Mesenteric fat pad (tissue), 1 donor: ENCODE results near the gene TAAR1. TPM values are rescaled to one million over a fixed set of nuclear protein-coding genes. Genes with fewer than 3 reads are reported as not detected.
"Not testable (repeated sequence)": the region's sequence is repeated elsewhere in the genome, so short reads cannot be mapped to it uniquely, and the experiment has no call there.

Experiments
- DNase-seq: peaks from one replicate; pipeline ENCODE4 v3.0.0-alpha.2; 2020; ENCODE audit warnings: low spot score
- long read RNA-seq: library from polyadenylated mRNA; unstranded; transcript quantifications from one replicate; pipeline ENCODE4 v2.0.0, GENCODE V29; 2020
- total RNA-seq: library from RNA; stranded (reverse); fragmentation: NEBNext Ultra II Directional; extraction: Animal tissue kit (Norgen Biotek cat#: 25700); gene quantifications from one replicate; pipeline ENCODE4 v1.2.1, GENCODE V29; 2021
- donor health status: DM: yes; HTN: yes; CAD: no.

The TAAR1 gene, protein sequence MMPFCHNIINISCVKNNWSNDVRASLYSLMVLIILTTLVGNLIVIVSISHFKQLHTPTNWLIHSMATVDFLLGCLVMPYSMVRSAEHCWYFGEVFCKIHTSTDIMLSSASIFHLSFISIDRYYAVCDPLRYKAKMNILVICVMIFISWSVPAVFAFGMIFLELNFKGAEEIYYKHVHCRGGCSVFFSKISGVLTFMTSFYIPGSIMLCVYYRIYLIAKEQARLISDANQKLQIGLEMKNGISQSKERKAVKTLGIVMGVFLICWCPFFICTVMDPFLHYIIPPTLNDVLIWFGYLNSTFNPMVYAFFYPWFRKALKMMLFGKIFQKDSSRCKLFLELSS
- total RNA-seq, result not detected
- long read RNA-seq, result 0 reads

DNA sequence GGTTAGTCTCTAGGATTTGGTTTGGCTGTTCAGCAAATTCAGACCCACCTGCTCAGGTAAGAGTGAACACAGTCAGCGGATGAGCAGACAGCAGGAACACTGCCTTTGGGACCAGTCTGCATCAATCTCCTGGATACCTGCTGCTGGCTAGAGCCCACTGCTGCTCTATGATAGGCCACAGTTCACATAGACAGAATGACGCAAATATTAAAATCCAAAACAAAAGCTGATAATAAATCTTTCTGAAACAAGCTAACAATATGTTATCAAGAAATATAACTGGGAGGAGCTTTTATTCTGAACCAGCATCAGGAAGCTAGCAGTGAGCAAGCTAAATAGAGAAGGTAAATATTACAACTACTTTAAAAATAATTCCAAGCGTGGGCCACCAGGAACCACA, at the start of gene TAAR1:
Gene TAAR1 (minus strand): TSS at position 101 of the 400 bp plus-strand sequence. CDS start 13,179 bp downstream, outside the sequence.
- no peak for DNase-seq

DNA sequence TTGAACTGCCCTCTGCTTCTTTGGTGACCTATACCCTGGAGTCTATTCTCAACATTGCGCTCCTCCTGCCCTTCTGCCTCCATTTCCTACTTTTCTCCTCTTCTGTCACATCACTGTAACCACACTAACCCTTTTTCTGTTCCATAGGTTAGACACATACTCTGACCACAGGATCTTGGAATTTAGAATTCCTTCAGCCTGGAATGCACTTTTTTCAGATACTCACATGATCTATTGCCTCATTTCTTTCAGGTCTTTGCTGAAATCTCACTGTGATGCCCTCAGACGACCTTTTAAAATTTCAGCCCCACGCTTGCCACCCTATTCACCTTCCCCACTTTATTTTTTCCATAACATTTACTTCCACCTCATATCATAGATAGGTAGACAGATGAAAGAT, 49.8 kb upstream of the TAAR1 start:
- no peak for DNase-seq

GRCh38 chr6:132708002-132708401, 49.0 kb upstream of the TAAR1 start:
- no peak for DNase-seq

GRCh38 chr6:132706756-132707155, 47.8 kb upstream of the TAAR1 start:
- DNase-seq, result not testable (repeated sequence)

DNA sequence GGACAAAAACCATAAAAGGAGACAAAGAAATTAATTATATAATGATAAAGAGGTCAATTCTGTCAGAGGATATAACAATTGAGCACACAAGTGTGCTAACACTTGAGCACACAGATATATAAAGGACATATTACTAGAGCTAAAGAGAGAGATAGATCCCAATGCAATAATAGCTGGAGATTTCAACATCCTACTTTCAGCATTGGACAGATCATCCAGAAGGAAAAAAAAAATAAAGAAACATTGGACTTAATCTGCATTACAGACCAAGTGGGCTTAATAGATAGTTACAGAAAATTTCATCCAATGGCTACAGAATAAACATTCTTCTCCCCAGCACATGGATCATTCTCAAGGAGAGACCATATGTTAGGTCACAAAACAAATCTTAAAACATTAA, 45.0 kb upstream of the TAAR1 start:
- DNase-seq, result no peak

- DNase-seq, result no peak
These were observed 39.6 kb upstream of the TAAR1 start for GRCh38 chr6:132698608-132699007.

DNA sequence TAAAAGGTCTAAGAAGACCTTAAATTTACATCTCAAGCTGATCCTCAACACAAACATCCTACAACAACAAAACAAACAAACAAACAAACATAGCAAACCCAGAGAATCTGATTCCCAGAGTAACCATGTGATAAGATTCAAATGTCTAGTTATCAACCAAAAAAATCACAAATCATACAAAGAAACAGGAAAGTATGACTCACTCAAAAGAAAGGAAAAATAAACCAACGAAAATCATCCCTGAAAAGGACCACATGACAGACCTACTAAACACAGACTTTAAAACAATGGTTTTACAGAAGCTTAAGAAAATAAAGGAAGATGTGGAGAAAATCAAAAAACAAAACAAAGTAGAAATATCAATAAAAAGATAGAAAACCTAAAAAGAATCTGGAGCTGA, 36.8 kb upstream of the TAAR1 start:
- no peak for DNase-seq

- no peak for DNase-seq
These were observed 34.5 kb upstream of the TAAR1 start for GRCh38 chr6:132693478-132693877.

DNA sequence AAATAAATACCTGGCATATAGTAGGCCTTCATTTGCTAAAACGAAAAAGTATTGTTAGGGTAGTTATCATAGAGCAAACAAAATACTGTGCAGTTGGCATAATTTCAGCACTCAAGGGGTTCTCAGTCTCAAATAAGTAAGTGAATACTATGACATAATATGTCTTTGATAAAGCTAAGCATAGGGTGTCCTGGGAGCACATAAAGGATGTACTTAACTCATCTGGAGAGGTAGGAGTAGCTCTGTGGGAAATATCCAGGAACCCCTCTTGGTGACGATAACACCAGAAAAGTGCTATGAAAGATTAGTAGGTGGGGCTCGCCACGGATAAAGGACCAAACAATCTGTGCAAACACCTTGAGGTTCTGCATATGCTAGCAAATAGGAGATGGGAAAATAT, 31.7 kb upstream of the TAAR1 start:
- no peak for DNase-seq

- no peak for DNase-seq
These were observed 28.3 kb upstream of the TAAR1 start for GRCh38 chr6:132687306-132687705.

GRCh38 chr6:132686531-132686930, 27.5 kb upstream of the TAAR1 start:
- DNase-seq, result no peak

DNA sequence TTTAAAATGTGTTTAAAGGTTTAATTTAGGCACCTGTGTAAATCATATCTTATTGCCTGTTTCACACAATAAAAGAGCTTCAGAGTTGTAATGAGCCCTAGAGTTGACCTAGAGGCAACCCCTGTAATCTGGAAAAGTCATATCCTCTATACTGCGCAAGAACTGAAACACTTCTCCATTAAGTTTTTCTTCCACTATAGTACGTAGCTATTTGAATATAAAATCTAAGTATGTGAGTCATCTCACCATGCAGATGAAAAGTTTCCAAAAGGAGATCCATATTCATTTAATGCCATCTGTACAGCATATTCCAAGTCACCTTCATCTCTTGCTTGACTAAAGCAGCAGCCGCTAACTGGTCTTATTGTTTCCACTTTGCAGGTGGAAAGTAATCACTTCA, 26.0 kb upstream of the TAAR1 start:
- no peak for DNase-seq

DNA sequence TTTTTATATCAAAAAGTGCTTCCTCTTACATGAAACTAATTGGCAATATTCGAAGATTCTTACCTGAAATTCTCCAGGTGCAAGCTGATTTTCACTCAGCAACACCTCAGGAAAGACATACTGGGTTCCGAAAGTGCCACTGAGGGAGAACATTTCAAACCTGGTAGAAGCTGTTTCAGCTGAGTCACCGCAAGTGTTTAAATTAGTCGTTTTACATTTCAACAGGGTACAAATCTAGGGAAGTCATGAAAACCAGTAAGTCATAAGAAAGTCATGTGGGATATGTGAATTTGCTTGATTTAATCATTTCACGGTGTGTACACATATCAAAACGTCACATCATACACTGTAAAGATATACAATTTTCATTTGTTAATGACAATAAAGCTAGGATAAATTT, 25.3 kb upstream of the TAAR1 start:
- no peak for DNase-seq

GRCh38 chr6:132683543-132683942, 24.6 kb upstream of the TAAR1 start:
- DNase-seq, result no peak

DNA sequence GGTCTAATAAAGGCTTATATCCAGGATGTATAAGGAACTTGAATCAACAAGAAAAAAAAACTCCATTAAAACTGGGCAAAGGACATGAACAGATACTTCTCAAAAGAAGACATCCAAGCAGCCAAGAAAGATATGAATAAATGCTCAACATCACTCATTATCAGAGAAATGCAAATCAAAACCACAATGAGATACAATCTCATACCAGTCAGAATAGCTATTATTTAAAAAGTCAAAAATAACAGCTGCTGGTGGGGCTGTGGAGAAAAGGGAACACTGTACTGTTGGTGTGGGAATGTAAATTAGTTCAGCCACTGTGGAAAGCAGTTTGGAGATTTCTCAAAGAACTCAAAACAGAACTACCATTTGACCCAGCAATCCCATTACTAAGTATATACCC, 20.1 kb upstream of the TAAR1 start:
- DNase-seq, result not testable (repeated sequence)

DNA sequence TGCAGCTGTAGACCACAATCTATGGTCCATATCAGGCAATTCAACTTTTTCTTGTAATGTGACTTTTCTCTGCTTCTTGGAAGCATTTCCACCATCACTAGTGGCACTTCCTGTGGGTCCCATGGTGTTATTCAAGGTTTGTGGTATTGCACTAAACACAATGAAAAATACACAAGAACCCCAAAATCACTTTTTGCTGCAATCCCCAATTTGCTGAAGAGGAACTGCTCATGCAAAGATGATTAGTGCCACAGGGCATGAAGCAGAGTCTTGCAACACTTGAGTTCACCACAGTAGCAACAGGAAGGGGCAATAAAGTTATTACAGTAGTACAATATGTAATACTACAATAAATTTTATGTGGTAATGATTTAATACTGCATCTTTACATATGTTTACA, 16.8 kb upstream of the TAAR1 start:
- DNase-seq, result no peak

DNA sequence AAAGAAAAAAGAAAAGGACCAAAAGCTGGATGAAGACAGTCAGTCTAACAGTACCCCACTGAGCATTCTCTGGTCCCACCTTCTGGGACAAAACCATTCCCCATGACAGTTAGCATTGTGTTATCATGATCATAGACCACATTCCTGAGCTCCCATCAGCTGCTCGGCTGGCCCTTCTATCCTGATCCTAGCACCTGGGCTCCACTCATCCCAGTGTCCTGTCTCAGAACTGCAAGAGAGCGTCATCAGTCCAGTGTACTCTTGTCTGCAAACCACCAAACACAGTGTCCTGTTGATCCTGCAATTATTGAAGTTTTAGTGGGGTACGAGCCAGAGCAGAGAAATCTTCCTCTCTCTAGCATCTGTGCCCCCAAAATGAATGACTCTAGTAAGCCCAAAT, 16.0 kb upstream of the TAAR1 start:
- DNase-seq, result no peak

DNA sequence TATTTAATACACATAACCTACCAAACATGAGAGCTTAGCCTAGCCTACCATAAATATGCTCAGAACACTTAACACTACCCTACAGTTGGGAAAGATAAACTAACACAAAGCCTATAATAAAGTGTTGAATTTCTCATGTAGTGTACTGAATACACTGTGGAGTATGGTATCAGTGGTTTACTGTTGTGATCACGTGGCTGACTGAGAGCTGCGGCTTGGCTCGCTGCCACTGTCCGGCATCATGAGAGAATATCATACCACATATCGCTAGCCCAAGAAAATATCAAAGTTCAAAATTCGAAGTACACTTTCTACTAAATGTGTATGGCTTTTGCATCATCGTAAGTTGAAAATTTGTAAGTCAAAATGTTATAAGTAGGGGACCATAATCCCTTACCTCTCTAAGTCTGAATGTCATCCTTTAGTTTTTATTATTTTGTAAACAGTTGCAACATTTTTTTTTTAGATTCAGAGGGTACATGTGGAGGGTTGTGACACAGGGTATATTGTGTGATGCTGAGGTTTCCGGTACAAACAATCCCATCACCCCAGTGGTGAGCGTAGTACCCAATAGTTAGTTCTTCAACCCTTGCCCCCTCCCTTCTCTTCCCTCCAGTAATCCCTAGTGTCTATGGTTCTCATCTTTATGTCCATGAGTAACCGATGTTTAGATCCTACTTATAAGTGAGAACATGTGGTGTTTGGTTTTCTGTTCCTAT, 14.6 kb upstream of the TAAR1 start:
- DNase-seq, result no peak

DNA sequence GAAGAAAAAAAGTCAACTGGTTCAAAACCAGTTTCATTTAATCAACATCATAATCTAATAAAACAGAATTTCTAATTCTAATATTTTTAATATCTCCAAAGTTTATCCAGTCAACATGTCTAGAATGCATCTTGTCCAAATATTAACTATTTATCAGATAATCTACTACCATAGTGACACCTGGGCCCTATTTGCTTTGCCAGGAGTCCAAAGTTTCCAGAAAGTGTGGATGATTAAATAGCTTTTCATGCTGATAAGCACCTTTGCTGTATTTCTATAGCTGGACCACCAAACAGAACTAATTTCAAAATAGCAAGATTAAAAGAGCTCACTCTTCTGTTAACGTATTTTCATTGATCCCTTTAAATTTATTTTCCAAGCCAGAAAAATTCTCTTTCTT, 12.3 kb upstream of the TAAR1 start:
- DNase-seq, result no peak

DNA sequence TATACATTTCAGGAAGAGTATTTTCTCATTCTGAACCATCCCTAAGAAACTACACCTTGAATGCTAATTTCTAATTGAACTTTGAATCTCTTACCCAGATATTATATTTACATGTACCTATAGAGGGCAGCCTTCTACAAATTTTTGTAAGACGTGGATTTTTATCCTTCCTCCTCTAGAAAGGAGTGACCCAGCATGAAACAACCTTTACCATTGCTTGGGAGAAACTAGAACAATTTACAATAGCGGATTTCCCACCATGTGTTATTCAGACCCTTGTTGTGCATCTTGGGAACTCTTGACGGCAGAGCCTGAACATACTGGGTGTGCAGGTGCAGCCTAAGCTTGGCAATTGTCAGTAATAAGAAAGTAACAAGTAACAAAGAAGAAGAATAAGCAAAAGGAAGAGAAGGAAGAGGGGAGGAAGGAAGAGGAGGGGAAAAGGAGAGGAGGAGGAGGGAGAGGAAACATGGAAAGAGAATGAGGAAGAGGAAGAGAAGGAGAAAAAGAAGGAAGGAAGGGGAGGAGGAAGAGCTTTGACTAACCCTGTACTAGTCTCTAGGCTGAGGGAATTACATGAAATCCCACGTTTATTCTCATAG, 10.8 kb upstream of the TAAR1 start:
- no peak for DNase-seq

- no peak for DNase-seq
These were observed 7.1 kb upstream of the TAAR1 start for GRCh38 chr6:132666118-132666517.

DNA sequence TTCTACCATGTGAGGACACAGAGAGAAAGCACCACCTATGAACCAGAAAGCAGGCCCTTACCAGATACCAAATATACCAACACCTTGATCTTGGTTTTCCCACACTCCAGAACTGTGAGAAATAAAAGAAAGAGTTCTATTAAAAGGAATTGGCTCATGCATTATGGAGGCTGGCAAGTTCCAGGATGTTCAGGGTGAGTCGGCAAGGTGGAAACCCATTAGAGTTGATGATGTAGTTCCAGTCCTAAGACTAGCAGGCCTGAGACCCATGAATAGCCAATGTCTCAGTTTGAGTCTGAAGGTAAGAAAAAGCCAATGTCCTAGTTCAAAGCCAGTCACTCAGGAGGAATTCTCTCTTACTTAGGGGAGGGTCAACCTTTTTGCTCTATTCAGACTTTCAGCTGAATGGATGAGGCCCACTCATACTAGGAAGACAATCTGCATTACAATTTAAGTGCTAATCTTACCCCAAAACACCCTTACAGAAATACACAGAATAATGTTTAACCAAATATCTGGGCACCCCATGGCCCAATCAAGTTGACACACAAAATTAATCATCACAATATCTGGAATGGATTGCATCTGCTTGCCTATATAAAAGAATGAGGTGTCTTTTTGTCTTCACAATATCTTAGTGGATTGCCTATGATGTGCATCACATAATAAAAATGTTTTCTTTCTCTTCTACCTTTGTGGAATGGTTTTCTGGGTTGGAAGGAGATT, 5.5 kb upstream of the TAAR1 start:
- no peak for DNase-seq
